ENCODE data around the gene MARCHF4. TPM values are rescaled to one million over a fixed set of nuclear protein-coding genes. Genes with fewer than 3 reads are reported as not detected.

The MARCHF4 gene, protein sequence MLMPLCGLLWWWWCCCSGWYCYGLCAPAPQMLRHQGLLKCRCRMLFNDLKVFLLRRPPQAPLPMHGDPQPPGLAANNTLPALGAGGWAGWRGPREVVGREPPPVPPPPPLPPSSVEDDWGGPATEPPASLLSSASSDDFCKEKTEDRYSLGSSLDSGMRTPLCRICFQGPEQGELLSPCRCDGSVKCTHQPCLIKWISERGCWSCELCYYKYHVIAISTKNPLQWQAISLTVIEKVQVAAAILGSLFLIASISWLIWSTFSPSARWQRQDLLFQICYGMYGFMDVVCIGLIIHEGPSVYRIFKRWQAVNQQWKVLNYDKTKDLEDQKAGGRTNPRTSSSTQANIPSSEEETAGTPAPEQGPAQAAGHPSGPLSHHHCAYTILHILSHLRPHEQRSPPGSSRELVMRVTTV
- total RNA-seq (2014; rRNA removed) (1.9 and 3.7 TPM in 2 replicates), Bru-seq, nascent RNA (percentile 42 among the genes with signal in this experiment), BruChase-seq, experiment 1, labeled RNA remaining after a 6-hour chase (percentile 50 among the genes with signal in this experiment), BruChase-seq, experiment 2, labeled RNA remaining after a 2-hour chase (percentile 33 among the genes with signal in this experiment)
- long read RNA-seq, full-length matches to known transcripts: 1 of 1 reads
- long read RNA-seq, partial matches to known transcripts: 0 of 1 reads
- long read RNA-seq, other reads (novel, unspliced or antisense): 0 of 1 reads

DNA sequence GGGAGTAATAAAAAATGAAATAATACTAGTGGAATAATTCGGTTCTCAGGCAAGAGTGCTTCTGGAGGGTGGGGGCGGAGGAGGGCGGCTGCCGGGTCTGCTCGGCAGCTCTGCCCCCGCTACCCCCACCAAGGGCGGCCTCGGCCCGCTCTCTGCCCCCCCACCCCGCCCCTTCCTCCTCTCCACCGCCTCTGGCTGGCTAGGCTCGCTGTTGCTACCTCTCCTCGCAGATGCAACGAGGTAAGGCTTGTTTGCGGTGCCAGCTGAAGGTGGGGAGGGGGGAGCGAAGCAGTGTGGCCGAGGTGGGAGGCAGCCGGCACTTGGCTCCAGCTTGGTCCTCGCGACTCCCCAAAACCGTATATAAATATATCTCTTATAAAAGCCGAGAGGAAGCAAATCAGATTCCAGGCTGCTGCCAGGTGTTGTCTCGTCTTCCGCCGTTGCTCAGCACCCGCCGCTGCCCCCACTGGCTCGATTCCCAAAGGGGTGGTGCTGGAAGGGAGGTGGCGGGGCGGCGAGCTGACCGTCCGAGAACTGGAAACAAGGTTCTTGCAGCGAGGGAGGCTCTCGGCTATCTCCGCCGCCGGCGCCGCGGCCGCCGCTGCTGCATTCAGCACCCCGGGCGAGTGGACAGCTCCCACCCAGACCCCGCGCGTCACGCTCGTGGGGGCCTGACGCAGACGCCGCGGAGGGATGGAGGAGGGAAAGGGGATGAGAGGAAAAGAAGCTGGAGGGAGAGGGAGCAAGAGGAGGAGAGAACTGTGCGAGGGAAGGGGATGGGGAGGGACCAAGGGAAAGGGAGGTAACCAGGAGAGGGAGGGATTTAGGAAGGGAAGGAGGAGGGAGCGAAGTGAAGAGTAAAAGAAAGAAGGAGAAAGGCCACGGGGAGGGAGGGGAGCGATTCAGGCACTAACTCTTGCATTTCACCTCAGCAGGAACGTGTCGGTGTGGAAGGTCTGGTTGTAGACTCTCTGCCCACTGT, at the start of gene MARCHF4:
Gene MARCHF4 (minus strand): TSS at position 763 of the 982 bp plus-strand sequence. CDS start 2,223 bp downstream, outside the sequence.
- Histone ChIP-seq H3K9me2 (replicated peaks; ENCODE audit: low read length) (no peaks in the 10 kb centered on the region), H3K27me3 (ENCODE audit: low read length) (no peaks in the 10 kb centered on the region), H4K20me1 (ENCODE audit: low read length) (no peaks in the 10 kb centered on the region), H3K4me2 (ENCODE audit: low read length) (peak within 1 kb of the TSS; percentile 90), H3K4me1 (ENCODE audit: insufficient read depth, low read length) (peaks cover 25% of the 10 kb centered on the region), H3K27ac (ENCODE audit: low read length) (peak within 1 kb of the TSS; percentile 85), H3K9me3 (ENCODE audit: low read length) (no peaks in the 10 kb centered on the region), H3F3A (ENCODE audit: low read length, unreplicated experiment) (peaks cover 5% of the 10 kb centered on the region), H2AFZ (ENCODE audit: low read length) (peak within 1 kb of the TSS; percentile 64; the same call in 1 of the 2 replicates), H3K4me3 (ENCODE audit: low read length) (peak within 1 kb of the TSS; percentile 67), H3K9ac (ENCODE audit: low read length) (no peak within 1 kb of the TSS), H3K79me2 (ENCODE audit: low read length) (no peaks in the 10 kb centered on the region), H3K36me3 (ENCODE audit: low read depth, low read length) (no peaks in the 10 kb centered on the region)
- ATAC-seq (peak; percentile 59), DNase-seq (peak; percentile 74)
- BruUV-seq (replicated peaks): no TSS peak
- ChIA-PET POLR2A (ENCODE audit: unreplicated experiment) (no interaction called here), CTCF (no interaction called here)
- intact Hi-C loops (cut with micrococcal nuclease): loop anchor here (5.0 to 10.0 kb wide), 2 partner anchors 55 to 127 kb away; no protein-coding TSS in a partner anchor
- TF ChIP-seq CTCF (conservative IDR thresholded peaks at IDR 0.05; ENCODE audit: low read depth, low read length): no peak
- no peak for TF ChIP-seq EZH2 (IDR thresholded peaks at IDR 0.05; ENCODE audit: low read length, unreplicated experiment)
- TF ChIP-seq EZH2phosphoT487 (IDR thresholded peaks at IDR 0.05; ENCODE audit: borderline replicate concordance, low read length): no peak

- Histone ChIP-seq H3K4me2 (ENCODE audit: low read length) (no peak overlapping the region), H3K4me3 (ENCODE audit: low read length) (no peak overlapping the region), H3K27ac (ENCODE audit: low read length) (no peak overlapping the region), H3K9me3 (ENCODE audit: low read length) (no peaks in the 10 kb centered on the region), H3K9me2 (replicated peaks; ENCODE audit: low read length) (no peaks in the 10 kb centered on the region), H3K27me3 (ENCODE audit: low read length) (no peaks in the 10 kb centered on the region), H4K20me1 (ENCODE audit: low read length) (no peaks in the 10 kb centered on the region), H3F3A (ENCODE audit: low read length, unreplicated experiment) (no peaks in the 10 kb centered on the region), H3K79me2 (ENCODE audit: low read length) (no peaks in the 10 kb centered on the region), H2AFZ (ENCODE audit: low read length) (no peak overlapping the region), H3K36me3 (ENCODE audit: low read depth, low read length) (peaks cover 31% of the 10 kb centered on the region), H3K9ac (ENCODE audit: low read length) (no peak overlapping the region), H3K4me1 (ENCODE audit: insufficient read depth, low read length) (no peaks in the 10 kb centered on the region)
- intact Hi-C loops (cut with micrococcal nuclease): no loop called here
- POLR2A ChIA-PET (ENCODE audit: unreplicated experiment): no interaction called here
- no peak for TF ChIP-seq EZH2phosphoT487 (IDR thresholded peaks at IDR 0.05; ENCODE audit: borderline replicate concordance, low read length)
- TF ChIP-seq CTCF (conservative IDR thresholded peaks at IDR 0.05; ENCODE audit: low read depth, low read length): no peak
- TF ChIP-seq EZH2 (IDR thresholded peaks at IDR 0.05; ENCODE audit: low read length, unreplicated experiment): no peak
- no peak for DNase-seq
- ATAC-seq: no peak
- BruUV-seq (replicated peaks): no TSS peak
- CTCF ChIA-PET: no interaction called here
Observed at GRCh38 chr2:216420367-216421101, 48.3 kb upstream of the MARCHF4 start.

Data from PC-3 (cell line).